HG03066 (cell line): Measurements from ENCODE around the gene ATP2A1.
"Not testable (repeated sequence)": the region's sequence is repeated elsewhere in the genome, so short reads cannot be mapped to it uniquely, and the experiment has no call there.

ENCODE experiments used
- ATAC-seq: cut with Tn5 transposase; IDR thresholded peaks from one replicate; pipeline ENCODE4 v1.9.1; 2021; ENCODE audit warnings: low read depth; ENCODE audit not compliant: unreplicated experiment

The ATP2A1 gene

DNA sequence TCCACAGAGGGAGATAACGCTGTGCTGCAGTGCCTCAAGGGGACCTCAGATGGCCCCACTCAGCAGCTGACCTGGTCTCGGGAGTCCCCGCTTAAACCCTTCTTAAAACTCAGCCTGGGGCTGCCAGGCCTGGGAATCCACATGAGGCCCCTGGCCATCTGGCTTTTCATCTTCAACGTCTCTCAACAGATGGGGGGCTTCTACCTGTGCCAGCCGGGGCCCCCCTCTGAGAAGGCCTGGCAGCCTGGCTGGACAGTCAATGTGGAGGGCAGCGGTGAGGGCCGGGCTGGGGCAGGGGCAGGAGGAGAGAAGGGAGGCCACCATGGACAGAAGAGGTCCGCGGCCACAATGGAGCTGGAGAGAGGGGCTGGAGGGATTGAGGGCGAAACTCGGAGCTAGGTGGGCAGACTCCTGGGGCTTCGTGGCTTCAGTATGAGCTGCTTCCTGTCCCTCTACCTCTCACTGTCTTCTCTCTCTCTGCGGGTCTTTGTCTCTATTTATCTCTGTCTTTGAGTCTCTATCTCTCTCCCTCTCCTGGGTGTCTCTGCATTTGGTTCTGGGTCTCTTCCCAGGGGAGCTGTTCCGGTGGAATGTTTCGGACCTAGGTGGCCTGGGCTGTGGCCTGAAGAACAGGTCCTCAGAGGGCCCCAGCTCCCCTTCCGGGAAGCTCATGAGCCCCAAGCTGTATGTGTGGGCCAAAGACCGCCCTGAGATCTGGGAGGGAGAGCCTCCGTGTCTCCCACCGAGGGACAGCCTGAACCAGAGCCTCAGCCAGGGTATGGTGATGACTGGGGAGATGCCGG lies 54.3 kb downstream of the ATP2A1 start:
- no peak for ATAC-seq

DNA sequence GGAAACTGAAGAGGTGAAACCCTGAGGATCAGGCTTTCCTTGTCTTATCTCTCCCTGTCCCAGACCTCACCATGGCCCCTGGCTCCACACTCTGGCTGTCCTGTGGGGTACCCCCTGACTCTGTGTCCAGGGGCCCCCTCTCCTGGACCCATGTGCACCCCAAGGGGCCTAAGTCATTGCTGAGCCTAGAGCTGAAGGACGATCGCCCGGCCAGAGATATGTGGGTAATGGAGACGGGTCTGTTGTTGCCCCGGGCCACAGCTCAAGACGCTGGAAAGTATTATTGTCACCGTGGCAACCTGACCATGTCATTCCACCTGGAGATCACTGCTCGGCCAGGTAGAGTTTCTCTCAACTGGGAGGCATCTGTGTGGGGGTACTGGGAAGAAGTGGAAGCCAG lies 54.9 kb downstream of the ATP2A1 start:
- no peak for ATAC-seq

DNA sequence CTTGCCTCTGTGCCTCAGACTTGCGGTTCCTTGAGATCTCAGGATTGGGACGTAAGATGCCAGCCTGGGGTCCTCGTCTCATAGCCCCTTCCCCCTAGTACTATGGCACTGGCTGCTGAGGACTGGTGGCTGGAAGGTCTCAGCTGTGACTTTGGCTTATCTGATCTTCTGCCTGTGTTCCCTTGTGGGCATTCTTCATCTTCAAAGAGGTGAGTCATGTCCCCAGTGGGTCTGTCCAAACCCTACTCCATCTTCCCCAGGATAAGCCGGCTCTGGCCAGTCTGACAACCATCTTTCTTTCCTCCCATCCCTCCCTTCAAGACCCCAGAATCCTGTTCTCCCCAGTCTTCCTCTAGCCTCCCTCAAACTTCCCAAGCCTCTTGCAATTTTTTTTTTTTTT lies 57.1 kb downstream of the ATP2A1 start:
- no peak for ATAC-seq

DNA sequence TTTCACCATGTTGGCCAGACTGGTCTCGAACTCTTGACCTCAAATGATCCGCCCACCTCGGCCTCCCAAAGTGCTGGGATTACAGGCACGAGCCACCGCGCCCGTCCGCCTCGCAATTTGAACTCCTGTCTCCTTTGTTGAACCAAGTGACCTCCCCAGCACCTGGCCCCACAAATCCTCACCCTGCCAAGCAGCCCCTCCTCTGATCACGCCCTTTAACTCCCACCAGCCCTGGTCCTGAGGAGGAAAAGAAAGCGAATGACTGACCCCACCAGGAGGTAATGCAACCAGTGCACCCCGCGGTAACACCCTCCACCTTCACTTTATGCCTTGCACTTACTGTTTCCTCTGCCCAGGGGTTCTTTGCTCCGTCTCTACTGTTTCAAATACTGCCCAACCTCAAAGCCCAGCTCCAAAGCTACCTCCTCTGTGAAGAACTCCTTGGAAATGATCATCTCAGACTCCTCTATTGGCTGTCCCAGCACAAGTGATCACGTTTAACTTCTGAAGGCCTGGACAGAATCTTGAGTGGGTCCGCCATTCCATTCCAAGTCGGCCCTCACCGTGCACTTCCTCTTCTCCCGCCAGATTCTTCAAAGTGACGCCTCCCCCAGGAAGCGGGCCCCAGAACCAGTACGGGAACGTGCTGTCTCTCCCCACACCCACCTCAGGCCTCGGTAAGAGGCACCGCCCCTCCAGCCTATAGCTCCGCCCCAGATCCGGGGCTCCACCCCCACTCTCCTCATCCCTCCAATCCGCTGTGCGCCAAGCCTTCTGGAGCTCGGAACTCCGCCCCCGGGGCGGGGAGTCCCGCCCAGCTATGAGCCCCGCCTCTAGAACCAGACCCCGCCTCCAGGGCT lies 57.9 kb downstream of the ATP2A1 start:
- peak; percentile 72 for ATAC-seq

DNA sequence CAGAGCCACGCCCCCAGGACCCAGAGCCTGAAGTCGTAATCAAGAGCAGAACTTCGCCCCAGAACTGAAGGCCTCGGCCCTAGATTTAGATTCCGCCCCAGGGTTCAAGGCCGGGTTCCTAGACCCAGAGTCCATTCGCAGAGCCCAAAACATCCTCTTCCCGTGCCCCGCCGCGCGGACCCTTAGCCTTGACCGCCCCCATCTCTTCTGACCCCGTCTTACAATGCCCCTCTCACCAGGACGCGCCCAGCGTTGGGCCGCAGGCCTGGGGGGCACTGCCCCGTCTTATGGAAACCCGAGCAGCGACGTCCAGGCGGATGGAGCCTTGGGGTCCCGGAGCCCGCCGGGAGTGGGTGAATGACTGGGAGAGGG lies 58.5 kb downstream of the ATP2A1 start:
- no peak for ATAC-seq

DNA sequence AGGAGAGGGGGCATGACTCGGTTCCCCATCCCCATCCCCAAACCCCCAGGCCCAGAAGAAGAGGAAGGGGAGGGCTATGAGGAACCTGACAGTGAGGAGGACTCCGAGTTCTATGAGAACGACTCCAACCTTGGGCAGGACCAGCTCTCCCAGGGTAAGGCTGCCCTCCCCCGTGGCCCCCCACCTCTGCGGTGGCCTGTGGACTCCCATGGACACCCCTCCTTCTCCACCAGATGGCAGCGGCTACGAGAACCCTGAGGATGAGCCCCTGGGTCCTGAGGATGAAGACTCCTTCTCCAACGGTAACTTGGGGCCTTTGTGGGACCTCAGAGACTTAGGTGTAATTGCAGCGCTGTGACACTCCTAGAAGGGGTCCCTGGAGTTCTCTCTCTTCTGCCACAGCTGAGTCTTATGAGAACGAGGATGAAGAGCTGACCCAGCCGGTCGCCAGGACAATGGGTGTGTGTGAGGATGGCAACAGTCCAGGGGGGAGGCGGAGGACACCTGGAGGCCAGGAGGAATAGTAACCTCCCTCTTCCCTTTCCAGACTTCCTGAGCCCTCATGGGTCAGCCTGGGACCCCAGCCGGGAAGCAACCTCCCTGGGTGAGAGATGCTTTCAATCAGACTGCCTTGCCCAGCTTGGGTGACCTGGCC lies 59.1 kb downstream of the ATP2A1 start:
- no peak for ATAC-seq

DNA sequence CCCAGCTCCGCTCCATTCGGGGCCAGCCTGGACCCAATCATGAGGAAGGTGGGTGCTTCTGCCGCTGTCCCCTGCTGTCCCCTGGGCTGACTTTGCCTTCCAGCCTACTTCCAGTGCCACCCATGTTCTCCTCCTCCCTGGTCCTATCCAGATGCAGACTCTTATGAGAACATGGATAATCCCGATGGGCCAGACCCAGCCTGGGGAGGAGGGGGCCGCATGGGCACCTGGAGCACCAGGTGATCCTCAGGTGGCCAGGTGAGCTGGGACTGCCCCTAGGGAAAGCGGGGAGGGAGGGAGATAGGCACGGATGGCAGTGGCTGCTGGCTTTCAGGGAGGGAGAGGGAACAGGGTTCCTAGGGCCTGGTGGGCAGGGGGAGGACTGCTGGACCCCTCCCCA lies 60.4 kb downstream of the ATP2A1 start:
- ATAC-seq: no peak

DNA sequence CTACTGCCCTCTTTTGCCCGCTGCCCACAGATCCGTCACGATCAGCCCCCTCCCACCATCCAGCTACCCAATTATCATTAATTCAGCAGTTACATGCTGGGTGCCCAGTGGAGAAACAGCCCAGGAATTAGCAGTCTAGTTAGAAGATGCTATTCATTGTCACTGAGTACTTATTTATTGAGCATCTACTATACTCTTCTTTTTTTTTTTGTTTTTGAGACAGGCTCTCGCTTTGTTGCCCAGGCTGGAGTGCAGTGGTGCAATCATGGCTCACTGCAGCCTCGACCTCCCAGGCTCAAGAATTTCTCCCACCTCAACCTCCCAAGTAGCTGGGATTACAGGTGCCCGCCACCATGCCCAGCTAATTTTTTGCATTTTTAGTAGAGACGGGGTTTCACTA lies 61.5 kb downstream of the ATP2A1 start:
- ATAC-seq: not testable (repeated sequence)

DNA sequence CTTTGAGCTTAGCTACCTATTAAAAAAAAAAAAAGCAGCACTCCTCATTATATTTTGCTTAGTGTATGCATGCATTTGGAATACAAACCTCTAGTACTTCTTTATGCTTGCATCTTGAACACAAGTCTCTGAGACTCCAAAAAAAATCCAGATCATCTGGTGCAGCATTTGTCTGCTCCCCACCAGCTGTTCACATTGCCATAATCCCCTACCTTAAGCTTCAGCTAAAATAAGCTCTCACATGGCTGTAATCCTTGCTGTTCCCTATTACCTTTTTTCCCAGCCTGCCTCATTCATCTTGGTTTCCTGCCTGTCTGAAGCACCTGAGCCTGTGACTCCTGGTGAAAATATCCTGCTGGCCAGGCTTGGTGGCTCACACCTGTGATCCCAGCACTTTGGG lies 65.0 kb downstream of the ATP2A1 start:
- ATAC-seq: no peak

DNA sequence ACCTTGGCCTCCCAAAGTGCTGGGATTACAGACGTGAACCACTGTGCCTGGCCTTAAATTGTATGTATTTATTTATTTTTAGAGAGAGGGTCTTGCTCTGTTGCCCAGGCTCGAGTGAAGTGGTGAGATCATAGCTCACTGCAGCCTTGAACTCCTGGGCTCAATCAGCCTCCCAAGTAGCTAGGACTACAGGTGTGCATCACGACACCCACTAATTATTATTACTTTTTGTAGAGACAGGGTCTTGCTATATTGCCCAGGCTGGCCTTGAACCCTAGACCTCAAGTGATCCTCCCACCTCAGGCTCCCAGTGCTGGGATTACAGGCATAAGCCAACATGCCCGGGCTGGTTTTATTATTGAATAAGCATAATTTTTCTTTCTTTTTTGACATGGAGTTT lies 68.4 kb downstream of the ATP2A1 start:
- no peak for ATAC-seq

DNA sequence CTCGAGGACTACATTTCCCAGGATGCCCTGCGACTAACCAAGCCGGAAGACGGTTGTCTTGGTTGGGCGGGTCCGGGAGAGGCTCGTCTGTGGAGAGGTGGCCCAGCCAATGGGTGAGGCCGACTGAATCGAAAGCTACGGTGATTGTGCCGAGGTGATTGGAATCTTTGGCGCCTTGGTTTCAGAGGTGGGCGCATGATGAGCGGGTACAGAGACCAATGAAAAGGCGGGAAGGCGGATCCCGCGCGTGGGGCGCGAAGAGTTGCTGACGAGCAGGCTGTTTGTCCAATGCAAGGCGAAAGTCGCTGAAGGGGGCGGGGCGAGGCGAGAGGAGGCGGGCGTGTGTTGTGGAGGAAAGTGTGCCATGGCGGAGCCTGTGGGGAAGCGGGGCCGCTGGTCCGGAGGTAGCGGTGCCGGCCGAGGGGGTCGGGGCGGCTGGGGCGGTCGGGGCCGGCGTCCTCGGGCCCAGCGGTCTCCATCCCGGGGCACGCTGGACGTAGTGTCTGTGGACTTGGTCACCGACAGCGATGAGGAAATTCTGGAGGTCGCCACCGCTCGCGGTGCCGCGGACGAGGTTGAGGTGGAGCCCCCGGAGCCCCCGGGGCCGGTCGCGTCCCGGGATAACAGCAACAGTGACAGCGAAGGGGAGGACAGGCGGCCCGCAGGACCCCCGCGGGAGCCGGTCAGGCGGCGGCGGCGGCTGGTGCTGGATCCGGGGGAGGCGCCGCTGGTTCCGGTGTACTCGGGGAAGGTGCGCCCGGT lies 72.5 kb downstream of the ATP2A1 start, which contains the start of gene NFATC2IP:
TSS of gene NFATC2IP (plus strand) at position 290 of the 762 bp plus-strand sequence. CDS start at position 365, 75 bp downstream.
- peak; percentile 87 for ATAC-seq

DNA sequence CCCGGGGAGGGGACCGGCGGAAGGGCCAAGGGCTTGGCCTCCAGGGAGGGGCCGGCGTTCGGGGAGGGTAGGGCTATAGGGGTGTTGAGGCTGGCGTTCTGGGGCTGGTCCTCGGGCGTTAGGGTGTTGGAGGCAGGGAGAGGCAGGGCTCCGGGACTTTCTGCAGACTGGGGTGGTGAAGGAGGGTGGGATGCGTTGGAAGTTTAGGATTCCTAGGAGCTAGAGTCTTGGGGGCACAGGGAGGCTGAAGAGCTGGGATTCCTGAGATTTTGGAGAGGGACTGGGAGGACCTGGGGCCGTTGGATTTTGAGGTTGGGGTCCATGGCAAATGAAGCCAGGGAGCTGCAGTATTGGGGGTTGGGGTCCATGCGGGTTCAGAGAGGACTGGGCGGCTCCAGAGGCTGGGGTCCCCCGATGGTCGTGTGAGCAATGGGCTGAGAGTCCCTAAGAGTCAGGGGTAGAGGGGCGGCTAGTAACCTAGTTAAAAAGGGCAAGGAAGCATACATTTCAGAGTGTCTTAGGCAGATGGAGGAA lies 73.2 kb downstream of the ATP2A1 start:
- ATAC-seq: no peak
